ENCODE results near the gene CACNA2D1. TPM values are rescaled to one million over a fixed set of nuclear protein-coding genes. Genes with fewer than 3 reads are reported as not detected.
A peak's percentile ranks its signal among the peaks of the same experiment; 100 is the strongest.

The CACNA2D1 gene
- total RNA-seq, 1 experiment from 2014 or later: 36.2 TPM

- Histone ChIP-seq H2BK12ac (ENCODE audit: insufficient read length, low read depth, low read length) (no peak overlapping the region), H4K8ac (replicated peaks; ENCODE audit: insufficient read length, low read depth, low read length) (no peak overlapping the region), H3K79me2 (ENCODE audit: insufficient read depth, low read length) (no peaks in the 10 kb centered on the region), H3K4ac (ENCODE audit: low read depth, low read length) (no peak overlapping the region), H3K4me2 (ENCODE audit: insufficient read depth, insufficient read length, low read length) (no peak overlapping the region), H2AK5ac (ENCODE audit: insufficient read length, low read length) (no peak overlapping the region), H4K91ac (ENCODE audit: insufficient read length, low read depth, low read length) (no peak overlapping the region), H2BK5ac (ENCODE audit: insufficient read length, low read length) (no peak overlapping the region), H3K14ac (ENCODE audit: insufficient read depth, low read length) (no peak overlapping the region), H3K18ac (ENCODE audit: insufficient read length, low read depth, low read length) (no peak overlapping the region), H2BK20ac (ENCODE audit: low read depth, low read length, poor library complexity, severe bottlenecking) (no peak overlapping the region), H4K5ac (ENCODE audit: insufficient read length, low read depth, low read length) (no peak overlapping the region), H2BK15ac (ENCODE audit: low read depth, low read length) (no peak overlapping the region), H2AFZ (ENCODE audit: low read length) (no peak overlapping the region), H3T11ph (ENCODE audit: low read length) (no peak overlapping the region), H3K27me3 (ENCODE audit: insufficient read depth, low read length) (no peaks in the 10 kb centered on the region), H3K56ac (ENCODE audit: insufficient read length, low read depth, low read length) (no peak overlapping the region), H3K4me1 (ENCODE audit: insufficient read depth, low read length) (no peaks in the 10 kb centered on the region), H3K27ac (ENCODE audit: insufficient read length, low read depth, low read length) (no peak overlapping the region), H3K9me3 (ENCODE audit: control insufficient read depth, low read depth, low read length) (no peaks in the 10 kb centered on the region), H2BK120ac (ENCODE audit: low read depth, low read length, poor library complexity, severe bottlenecking) (no peak overlapping the region), H3K9ac (ENCODE audit: extremely low read depth, insufficient read length, low read length) (no peak overlapping the region), H3K23me2 (ENCODE audit: insufficient read length, low read depth, low read length, poor library complexity, severe bottlenecking) (no peaks in the 10 kb centered on the region), H3K79me1 (ENCODE audit: insufficient read depth, low read depth, low read length, poor library complexity, severe bottlenecking) (no peaks in the 10 kb centered on the region), H4K20me1 (ENCODE audit: control insufficient read depth, insufficient read depth, insufficient read length) (no peaks in the 10 kb centered on the region), H3K23ac (ENCODE audit: insufficient read length, low read depth, low read length) (no peak overlapping the region)
- Mint-ChIP-seq H3K36me3 (ENCODE audit: insufficient read depth in 1 of 3, low read depth in 3 of 3) (no peaks in the 10 kb centered on the region), H3K4me1 (peaks cover 19 to 20% of the 10 kb centered on the region in 2 experiments), H3K27me3 (ENCODE audit: low read depth) (no peaks in the 10 kb centered on the region), H3K9me3 (no peaks in the 10 kb centered on the region), H3K4me3 (no peak overlapping the region), H3K27ac (peak overlapping the region in 1 of 3 experiments; percentile 24; a peak in 2 of 7 replicates)
- DNase-seq: no peak
- TF ChIP-seq, protein P1, sequence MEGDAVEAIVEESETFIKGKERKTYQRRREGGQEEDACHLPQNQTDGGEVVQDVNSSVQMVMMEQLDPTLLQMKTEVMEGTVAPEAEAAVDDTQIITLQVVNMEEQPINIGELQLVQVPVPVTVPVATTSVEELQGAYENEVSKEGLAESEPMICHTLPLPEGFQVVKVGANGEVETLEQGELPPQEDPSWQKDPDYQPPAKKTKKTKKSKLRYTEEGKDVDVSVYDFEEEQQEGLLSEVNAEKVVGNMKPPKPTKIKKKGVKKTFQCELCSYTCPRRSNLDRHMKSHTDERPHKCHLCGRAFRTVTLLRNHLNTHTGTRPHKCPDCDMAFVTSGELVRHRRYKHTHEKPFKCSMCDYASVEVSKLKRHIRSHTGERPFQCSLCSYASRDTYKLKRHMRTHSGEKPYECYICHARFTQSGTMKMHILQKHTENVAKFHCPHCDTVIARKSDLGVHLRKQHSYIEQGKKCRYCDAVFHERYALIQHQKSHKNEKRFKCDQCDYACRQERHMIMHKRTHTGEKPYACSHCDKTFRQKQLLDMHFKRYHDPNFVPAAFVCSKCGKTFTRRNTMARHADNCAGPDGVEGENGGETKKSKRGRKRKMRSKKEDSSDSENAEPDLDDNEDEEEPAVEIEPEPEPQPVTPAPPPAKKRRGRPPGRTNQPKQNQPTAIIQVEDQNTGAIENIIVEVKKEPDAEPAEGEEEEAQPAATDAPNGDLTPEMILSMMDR (conservative IDR thresholded peaks at IDR 0.05): no peak
- WGBS (ENCODE audit: extremely low coverage, insufficient read length, low lambda C conversion rate): no CpG with 5 or more reads among the region's 3 CpGs
Measured at GRCh38 chr7:82375713-82376112, 67.9 kb downstream of the CACNA2D1 start.
